HL-60 (cell line): ENCODE results near the gene PDE3A.

Source experiments
- CTCF ChIP-seq: IDR thresholded peaks from one replicate; pipeline ENCODE4 v1.5.1; 2011; ENCODE audit warnings: low read length, control low read depth, inconsistent platforms; ENCODE audit not compliant: insufficient read depth
- GABPA ChIP-seq: IDR thresholded peaks from 2 replicates; pipeline ENCODE4 v1.6.1; 2012; ENCODE audit warnings: low read depth
- POLR2AphosphoS5 ChIP-seq: IDR thresholded peaks from 2 replicates; pipeline ENCODE4 v1.6.1; 2012; ENCODE audit warnings: low read depth
- REST ChIP-seq: IDR thresholded peaks from 2 replicates; pipeline ENCODE4 v1.6.1; 2012; ENCODE audit warnings: low read depth; ENCODE audit not compliant: insufficient replicate concordance

- TF ChIP-seq CTCF = no peak
- TF ChIP-seq POLR2AphosphoS5 = no peak
- TF ChIP-seq REST = no peak
- TF ChIP-seq GABPA = no peak
Measured at GRCh38 chr12:20443255-20443654, 74.9 kb downstream of the PDE3A start.
